Measurements from ENCODE around the gene JUP. TPM values are rescaled to one million over a fixed set of nuclear protein-coding genes. Genes with fewer than 3 reads are reported as not detected.

The JUP gene
- total and polyA plus RNA-seq, 2 of the 13 experiments (the other 11 are each of a cell fraction or from before 2014, with no cell fraction given): 12.1 to 20.6 TPM

GRCh38 chr17:41734139-41734948 lies 52.2 kb downstream of the JUP start, which contains the start of gene HAP1 (continued):
- TF ChIP-seq ZBTB44 (CRISPR knock-in tag; IDR thresholded peaks at IDR 0.05) (no peak), TAF1 (CRISPR knock-in tag; IDR thresholded peaks at IDR 0.05) (peak; percentile 94), ZNF569 (CRISPR knock-in tag; IDR thresholded peaks at IDR 0.05; ENCODE audit: borderline replicate concordance) (no peak), POLR2AphosphoS2 (IDR thresholded peaks at IDR 0.05; ENCODE audit: low read depth, low read length) (no peak), ZNF44 (CRISPR knock-in tag; IDR thresholded peaks at IDR 0.05) (0 out of 2 replicates have a peak, but pooled peaks have one; percentile 58), ZNF678 (CRISPR knock-in tag; IDR thresholded peaks at IDR 0.05) (no peak), ZNF839 (CRISPR knock-in tag; IDR thresholded peaks at IDR 0.05; ENCODE audit: borderline replicate concordance) (no peak; the same call in 1 of the 2 replicates), AHR (CRISPR knock-in tag; IDR thresholded peaks at IDR 0.05) (peak; percentile 85; the same call in 1 of the 2 replicates), ZHX1 (CRISPR knock-in tag; IDR thresholded peaks at IDR 0.05; ENCODE audit: low read depth) (no peak), KLF16 (CRISPR knock-in tag; IDR thresholded peaks at IDR 0.05) (peak in 1 of 2 experiments; percentile 48; a peak in 1 of 4 replicates), ATF6 (CRISPR knock-in tag; conservative IDR thresholded peaks at IDR 0.05) (0 out of 2 replicates have a peak, but pooled peaks have one; percentile 72), NFYB (CRISPR knock-in tag; IDR thresholded peaks at IDR 0.05) (0 out of 2 replicates have a peak, but pooled peaks have one; percentile 24), PPARG (CRISPR knock-in tag; conservative IDR thresholded peaks at IDR 0.05) (0 out of 2 replicates have a peak, but pooled peaks have one; percentile 22), CBX5 (CRISPR knock-in tag; IDR thresholded peaks at IDR 0.05; ENCODE audit: borderline replicate concordance) (no peak), ZFY (CRISPR knock-in tag; IDR thresholded peaks at IDR 0.05) (peak; percentile 58; the same call in 1 of the 2 replicates), MXD1 (CRISPR knock-in tag; IDR thresholded peaks at IDR 0.05) (peak; percentile 61; the same call in 1 of the 2 replicates), HDAC1 (CRISPR knock-in tag; IDR thresholded peaks at IDR 0.05) (peak; percentile 34; the same call in 1 of the 2 replicates), PCBP2 (optimal IDR thresholded peaks at IDR 0.05; ENCODE audit: low read depth, low read length, poor library complexity, severe bottlenecking) (no peak), ZNF333 (CRISPR knock-in tag; IDR thresholded peaks at IDR 0.05; ENCODE audit: borderline replicate concordance) (peak; percentile 85; the same call in 1 of the 2 replicates), ZBTB1 (CRISPR knock-in tag; IDR thresholded peaks at IDR 0.05; ENCODE audit: borderline replicate concordance) (no peak), PHF20 (CRISPR knock-in tag; IDR thresholded peaks at IDR 0.05) (no peak), HNRNPUL1 (IDR thresholded peaks at IDR 0.05; ENCODE audit: low read depth, low read length) (no peak), ZBTB7A (CRISPR knock-in tag; IDR thresholded peaks at IDR 0.05) (no peak)
